Liver (tissue), 9 donors: Measurements from ENCODE around the gene APPBP2. TPM values are rescaled to one million over a fixed set of nuclear protein-coding genes. Genes with fewer than 3 reads are reported as not detected.

Experiments
- DNase-seq: peaks from one replicate; pipeline ENCODE4 v3.0.0-alpha.2; 2017; ENCODE audit warnings: low spot score
- H3K27ac ChIP-seq, 2 donors: one replicate each; pipeline ENCODE4 v1.7.0; 2013; ENCODE audit warnings: inconsistent platforms in 2 of 2, low read length in 2 of 2, control low read depth in 1 of 2, low read depth in 1 of 2, mild to moderate bottlenecking in 1 of 2
- H3K27me3 ChIP-seq, 4 donors: one replicate each; pipeline versions ENCODE4 v1.6.1 to v1.7.0; 2013; ENCODE audit warnings: low read length in 3 of 4, inconsistent platforms in 1 of 4, mild to moderate bottlenecking in 1 of 4, moderate library complexity in 1 of 4; ENCODE audit not compliant: control insufficient read depth in 4 of 4, insufficient read depth in 4 of 4
- H3K36me3 ChIP-seq, 4 donors: one replicate each; pipeline versions ENCODE4 v1.6.1 to v1.7.0; 2013; ENCODE audit warnings: low read length in 3 of 4, mild to moderate bottlenecking in 3 of 4, low read depth in 1 of 4, moderate library complexity in 1 of 4; ENCODE audit not compliant: control insufficient read depth in 4 of 4, insufficient read depth in 3 of 4
- H3K4me1 ChIP-seq, 4 donors: one replicate each; pipeline versions ENCODE4 v1.6.1 to v1.7.0; 2013; ENCODE audit warnings: low read length in 3 of 4, mild to moderate bottlenecking in 3 of 4, moderate library complexity in 1 of 4; ENCODE audit not compliant: control insufficient read depth in 4 of 4, insufficient read depth in 4 of 4
- H3K4me3 ChIP-seq, 3 donors: one replicate each; pipeline versions ENCODE4 v1.6.1 to v1.7.0; 2013; ENCODE audit warnings: low read length in 3 of 3, control low read depth in 1 of 3, low read depth in 1 of 3, mild to moderate bottlenecking in 1 of 3
- H3K9ac ChIP-seq, 2 donors: one replicate each; pipeline ENCODE4 v1.7.0; 2013; ENCODE audit warnings: low read length in 2 of 2, mild to moderate bottlenecking in 2 of 2, moderate library complexity in 2 of 2, control low read depth in 1 of 2, low read depth in 1 of 2
- H3K9me3 ChIP-seq, 4 donors: one replicate each; pipeline versions ENCODE4 v1.6.1 to v1.7.0; 2013; ENCODE audit warnings: low read length in 3 of 4; ENCODE audit not compliant: control insufficient read depth in 4 of 4
- ATF3 ChIP-seq: IDR thresholded peaks from 2 replicates; pipeline ENCODE4 v1.6.1; 2016; ENCODE audit warnings: antibody characterized with exemption
- CTCF ChIP-seq: fragments of 150-350 bp; IDR thresholded peaks from 2 replicates; pipeline ENCODE4 v1.5.1; 2017; ENCODE audit warnings: improper control_type of control experiment, low read depth, low read length; ENCODE audit not compliant: missing input control
- EGR1 ChIP-seq, 2 donors: IDR thresholded peaks; 2 replicates each; pipeline ENCODE4 v1.6.1; 2016 to 2018; ENCODE audit warnings: antibody characterized with exemption in 2 of 2, low read depth in 2 of 2
- FOXA1 ChIP-seq: IDR thresholded peaks from 2 replicates; pipeline ENCODE4 v1.6.1; 2016; ENCODE audit warnings: antibody characterized with exemption
- FOXA2 ChIP-seq: IDR thresholded peaks from 2 replicates; pipeline ENCODE4 v1.6.1; 2016; ENCODE audit warnings: antibody characterized with exemption
- GABPA ChIP-seq, 2 donors: IDR thresholded peaks in 1 of 2; conservative IDR thresholded peaks in 1 of 2; 2 replicates each; pipeline ENCODE4 v1.6.1; 2016; ENCODE audit warnings: antibody characterized with exemption in 2 of 2, mild to moderate bottlenecking in 1 of 2, moderate library complexity in 1 of 2
- HNF4A ChIP-seq, 2 donors: conservative IDR thresholded peaks; 2 replicates each; pipeline ENCODE4 v1.6.1; 2016; ENCODE audit warnings: antibody characterized with exemption in 2 of 2, mild to moderate bottlenecking in 2 of 2
- HNF4G ChIP-seq: IDR thresholded peaks from 2 replicates; pipeline ENCODE4 v1.6.1; 2016; ENCODE audit warnings: antibody characterized with exemption
- JUND ChIP-seq, 2 donors: IDR thresholded peaks; 2 replicates each; pipeline ENCODE4 v1.6.1; 2016; ENCODE audit warnings: antibody characterized with exemption in 2 of 2
- MAX ChIP-seq: IDR thresholded peaks from 2 replicates; pipeline ENCODE4 v1.6.1; 2016; ENCODE audit warnings: antibody characterized with exemption
- NR2F2 ChIP-seq: IDR thresholded peaks from 2 replicates; pipeline ENCODE4 v1.6.1; 2016; ENCODE audit warnings: antibody characterized with exemption
- RAD21 ChIP-seq, 2 donors: IDR thresholded peaks; 2 replicates each; pipeline ENCODE4 v1.6.1; 2016; ENCODE audit warnings: antibody characterized with exemption in 2 of 2, mild to moderate bottlenecking in 2 of 2
- REST ChIP-seq: IDR thresholded peaks from 2 replicates; pipeline ENCODE4 v1.6.1; 2016; ENCODE audit warnings: antibody characterized with exemption, mild to moderate bottlenecking
- SP1 ChIP-seq: IDR thresholded peaks from 2 replicates; pipeline ENCODE4 v1.6.1; 2018; ENCODE audit warnings: antibody characterized with exemption, mild to moderate bottlenecking
- TAF1 ChIP-seq: conservative IDR thresholded peaks from 2 replicates; pipeline ENCODE4 v1.6.1; 2016; ENCODE audit warnings: antibody characterized with exemption, mild to moderate bottlenecking
- YY1 ChIP-seq: IDR thresholded peaks from 2 replicates; pipeline ENCODE4 v1.6.1; 2016; ENCODE audit warnings: antibody characterized with exemption, mild to moderate bottlenecking
- WGBS: extraction: QIAGEN DNeasy Blood & Tissue Kit; methylation state at CpG from one replicate; pipeline ENCODE4 v1.1.7; 2013; 5-methylcytosine and 5-hydroxymethylcytosine counted together
- polyA plus RNA-seq, 2 donors: library from polyadenylated mRNA; stranded (reverse) in 1 of 2; unstranded in 1 of 2; fragments of 200-250 nt in 1 of 2; fragments of >200 nt in 1 of 2; fragmentation: Nextera tagmentation in 1 of 2; extraction: Ambion mirVana in 1 of 2; gene quantifications; one replicate each; pipeline versions ENCODE4 v1.2.1 to v1.2.3, GENCODE V29; 2013 to 2015
- total RNA-seq, 2 donors: library from RNA; depleted of rRNA; stranded (reverse); fragments of >200 nt; gene quantifications; one replicate each; pipeline ENCODE4 v1.2.3, GENCODE V29; 2014
- donor health status: healthy.
- donor health status: healthy.
- donor health status: healthy.
- donor health status: healthy.
- donor health status: healthy.

Gene APPBP2
- total and polyA plus RNA-seq, 4 donors: 4.6 to 17.3 (median 9.2) TPM

GRCh38 chr17:60426596-60426995 is 99.4 kb downstream of the APPBP2 start:
- H3K27ac ChIP-seq: no peak overlapping the region
- DNase-seq: no peak
- H3K9me3 ChIP-seq: no peaks in the 10 kb centered on the region
- WGBS: 94% methylated on average over 10 of the region's 10 CpGs
- H3K9ac ChIP-seq: no peak overlapping the region
- H3K4me3 ChIP-seq: no peak overlapping the region
- H3K4me1 ChIP-seq: peaks cover 0 to 4% (median under 1%) of the 10 kb centered on the region in 4 donors
- TF ChIP-seq EGR1 (IDR thresholded peaks at IDR 0.05; ENCODE audit: low read depth in 2 of 2): no peak
- TF ChIP-seq JUND (IDR thresholded peaks at IDR 0.05): no peak
- H3K36me3 ChIP-seq: no peaks in the 10 kb centered on the region
- no peaks in the 10 kb centered on the region for H3K27me3 ChIP-seq

- no peak for TF ChIP-seq MAX
- no peak for TF ChIP-seq CTCF
- no peak for TF ChIP-seq FOXA2
- TF ChIP-seq ATF3: no peak
- TF ChIP-seq REST: no peak
- TF ChIP-seq HNF4G: no peak
- no peak for TF ChIP-seq JUND (IDR thresholded peaks at IDR 0.05)
- TF ChIP-seq NR2F2: no peak
- TF ChIP-seq EGR1 (IDR thresholded peaks at IDR 0.05; ENCODE audit: low read depth in 2 of 2): no peak
- no peak for TF ChIP-seq SP1
- no peak for TF ChIP-seq RAD21 (IDR thresholded peaks at IDR 0.05)
- TF ChIP-seq YY1: no peak
- TF ChIP-seq HNF4A (conservative IDR thresholded peaks at IDR 0.05): no peak
- TF ChIP-seq GABPA (IDR thresholded peaks at IDR 0.05 in 1 of 2, conservative IDR thresholded peaks at IDR 0.05 in 1 of 2): no peak
- TF ChIP-seq FOXA1: no peak
- no peak for TF ChIP-seq TAF1
- 88% methylated on average over 6 of the region's 6 CpGs for WGBS
- no peaks in the 10 kb centered on the region for H3K9me3 ChIP-seq
- H3K36me3 ChIP-seq: no peaks in the 10 kb centered on the region
- no peaks in the 10 kb centered on the region for H3K27me3 ChIP-seq
- no peak for DNase-seq
- peaks cover 3 to 5% (median 4%) of the 10 kb centered on the region in 4 donors for H3K4me1 ChIP-seq
- no peak overlapping the region for H3K27ac ChIP-seq
- H3K9ac ChIP-seq: no peak overlapping the region
- H3K4me3 ChIP-seq: no peak overlapping the region
These were observed 100.4 kb downstream of the APPBP2 start for GRCh38 chr17:60425626-60426025.
